ENCODE measurements around the gene PLBD2. TPM values are rescaled to one million over a fixed set of nuclear protein-coding genes. Genes with fewer than 3 reads are reported as not detected.

The PLBD2 gene
- total and polyA plus RNA-seq, 4 donors = 12.1 to 31.2 (median 19.6) TPM

GRCh38 chr12:113318900-113319628 is 39.3 kb upstream of the PLBD2 start:
- WGBS = 93% methylated on average over 15 of the region's 15 CpGs
- TF ChIP-seq HNF4G (IDR thresholded peaks at IDR 0.05) (no peak), CTCF (IDR thresholded peaks at IDR 0.05; ENCODE audit: low read depth, low read length, missing input control) (no peak), HNF4A (conservative IDR thresholded peaks at IDR 0.05) (no peak), JUND (IDR thresholded peaks at IDR 0.05) (no peak), SP1 (IDR thresholded peaks at IDR 0.05) (no peak), MAX (IDR thresholded peaks at IDR 0.05) (no peak), REST (IDR thresholded peaks at IDR 0.05) (no peak), TAF1 (conservative IDR thresholded peaks at IDR 0.05) (no peak), ZBTB33 (IDR thresholded peaks at IDR 0.05) (no peak), FOXA2 (IDR thresholded peaks at IDR 0.05) (no peak), NR2F2 (IDR thresholded peaks at IDR 0.05) (no peak), RAD21 (IDR thresholded peaks at IDR 0.05) (no peak), ATF3 (IDR thresholded peaks at IDR 0.05) (no peak), FOXA1 (IDR thresholded peaks at IDR 0.05) (no peak)
- H3K4me3 ChIP-seq (ENCODE audit: low read depth in 1 of 3, low read length in 3 of 3) = no peak overlapping the region
- no peaks in the 10 kb centered on the region for H3K4me1 ChIP-seq (ENCODE audit: control insufficient read depth in 4 of 4, insufficient read depth in 4 of 4, low read length in 3 of 4)
- H3K36me3 ChIP-seq (ENCODE audit: control insufficient read depth in 4 of 4, insufficient read depth in 3 of 4, low read depth in 1 of 4, low read length in 3 of 4) = peaks cover 9 to 48% (median 28%) of the 10 kb centered on the region in 4 donors
- H3K9me3 ChIP-seq (ENCODE audit: control insufficient read depth in 4 of 4, low read length in 3 of 4) = no peaks in the 10 kb centered on the region
- no peaks in the 10 kb centered on the region for H3K27me3 ChIP-seq (ENCODE audit: control insufficient read depth in 4 of 4, insufficient read depth in 4 of 4, low read length in 3 of 4)
- no peak for DNase-seq (ENCODE audit: low spot score)
- H3K9ac ChIP-seq (ENCODE audit: low read depth in 1 of 2, low read length in 2 of 2) = no peak overlapping the region
- no peak overlapping the region for H3K27ac ChIP-seq (ENCODE audit: low read depth in 1 of 2, low read length in 2 of 2)

- no peaks in the 10 kb centered on the region for H3K4me1 ChIP-seq (ENCODE audit: control insufficient read depth in 4 of 4, insufficient read depth in 4 of 4, low read length in 3 of 4)
- no peak for TF ChIP-seq EGR1 (IDR thresholded peaks at IDR 0.05; ENCODE audit: low read depth in 2 of 2)
- TF ChIP-seq REST (IDR thresholded peaks at IDR 0.05) = no peak
- no peak for TF ChIP-seq RXRA (IDR thresholded peaks at IDR 0.05)
- no peak for TF ChIP-seq TAF1 (conservative IDR thresholded peaks at IDR 0.05)
- no peak overlapping the region for H3K27ac ChIP-seq (ENCODE audit: low read depth in 1 of 2, low read length in 2 of 2)
- no peak for DNase-seq (ENCODE audit: low spot score)
- no peak overlapping the region for H3K4me3 ChIP-seq (ENCODE audit: low read depth in 1 of 3, low read length in 3 of 3)
- peaks cover 7 to 38% (median 25%) of the 10 kb centered on the region in 4 donors for H3K36me3 ChIP-seq (ENCODE audit: control insufficient read depth in 4 of 4, insufficient read depth in 3 of 4, low read depth in 1 of 4, low read length in 3 of 4)
- no peaks in the 10 kb centered on the region for H3K27me3 ChIP-seq (ENCODE audit: control insufficient read depth in 4 of 4, insufficient read depth in 4 of 4, low read length in 3 of 4)
- WGBS = 96% methylated on average over 12 of the region's 12 CpGs
- H3K9ac ChIP-seq (ENCODE audit: low read depth in 1 of 2, low read length in 2 of 2) = no peak overlapping the region
- no peaks in the 10 kb centered on the region for H3K9me3 ChIP-seq (ENCODE audit: control insufficient read depth in 4 of 4, low read length in 3 of 4)
Observed at GRCh38 chr12:113320401-113320800, 38.0 kb upstream of the PLBD2 start.
